Esophagus mucosa (tissue), 1 donor: ENCODE measurements around the gene EXOC5. TPM values are rescaled to one million over a fixed set of nuclear protein-coding genes. Genes with fewer than 3 reads are reported as not detected.
"Not testable (repeated sequence)": the region's sequence is repeated elsewhere in the genome, so short reads cannot be mapped to it uniquely, and the experiment has no call there.

ENCODE experiments used
- ATAC-seq: fragments of 200-7000 bp; cut with Tn5 transposase; one replicate; pipeline ENCODE4 v1.9.1; 2020
- total RNA-seq: library from RNA; stranded (reverse); gene quantifications from one replicate; pipeline ENCODE4 v1.2.4, GENCODE V29; 2023
- donor health status: DM: yes; HTN: yes; CAD: no.

EXOC5 gene
- total RNA-seq: 43.6 TPM

- ATAC-seq: peak; percentile 92
These were observed at the start of gene EXOC5, which contains the start of gene AP5M1 for GRCh38 chr14:57268161-57269069. TSS of gene EXOC5 (minus strand) at chr14:57268905. CDS start at chr14:57268648, 257 bp downstream. TSS of gene AP5M1 (plus strand) at chr14:57268971. CDS start at chr14:57269315, 344 bp downstream.

GRCh38 chr14:57317248-57317833 lies 48.6 kb upstream of the EXOC5 start:
- ATAC-seq: peak; percentile 81

- no peak for ATAC-seq
These were observed 45.8 kb upstream of the EXOC5 start for GRCh38 chr14:57314396-57315089.

- no peak for ATAC-seq
These were observed 34.2 kb upstream of the EXOC5 start for GRCh38 chr14:57302883-57303282.

GRCh38 chr14:57299511-57299910 lies 30.8 kb upstream of the EXOC5 start:
- no peak for ATAC-seq

GRCh38 chr14:57297852-57298251 lies 29.1 kb upstream of the EXOC5 start:
- no peak for ATAC-seq

- ATAC-seq: no peak
These were observed 26.5 kb upstream of the EXOC5 start for GRCh38 chr14:57295239-57295638.

- ATAC-seq: no peak
These were observed 25.4 kb upstream of the EXOC5 start for GRCh38 chr14:57293866-57294837.

- ATAC-seq: no peak
These were observed 23.3 kb upstream of the EXOC5 start for GRCh38 chr14:57291692-57292647.

GRCh38 chr14:57290751-57291150 lies 22.0 kb upstream of the EXOC5 start:
- ATAC-seq: no peak

GRCh38 chr14:57287745-57288144 lies 19.0 kb upstream of the EXOC5 start:
- no peak for ATAC-seq

GRCh38 chr14:57277062-57277461 lies 8.4 kb upstream of the EXOC5 start:
- no peak for ATAC-seq

GRCh38 chr14:57275023-57275664 lies 6.4 kb upstream of the EXOC5 start:
- no peak for ATAC-seq

GRCh38 chr14:57274551-57274950 lies 5.8 kb upstream of the EXOC5 start:
- ATAC-seq: no peak

GRCh38 chr14:57273236-57273635 lies 4.5 kb upstream of the EXOC5 start:
- no peak for ATAC-seq

GRCh38 chr14:57266065-57266464 lies 2.6 kb downstream of the EXOC5 start:
- no peak for ATAC-seq

GRCh38 chr14:57262117-57262516 lies 6.6 kb downstream of the EXOC5 start:
- no peak for ATAC-seq

- ATAC-seq: no peak
These were observed 7.1 kb downstream of the EXOC5 start for GRCh38 chr14:57261604-57262003.

- no peak for ATAC-seq
These were observed 9.0 kb downstream of the EXOC5 start for GRCh38 chr14:57259672-57260071.

- ATAC-seq: not testable (repeated sequence)
These were observed 10.5 kb downstream of the EXOC5 start for GRCh38 chr14:57258221-57258620.
